Brain pericyte (primary cell): ENCODE results near the gene ADAMTS14.
"Not testable (repeated sequence)": the region's sequence is repeated elsewhere in the genome, so short reads cannot be mapped to it uniquely, and the experiment has no call there.

Source experiments
- DNase-seq: peaks from one replicate; pipeline ENCODE4 v3.0.0-alpha.2; 2012; ENCODE audit warnings: low read depth, low spot score

ADAMTS14 gene

DNA sequence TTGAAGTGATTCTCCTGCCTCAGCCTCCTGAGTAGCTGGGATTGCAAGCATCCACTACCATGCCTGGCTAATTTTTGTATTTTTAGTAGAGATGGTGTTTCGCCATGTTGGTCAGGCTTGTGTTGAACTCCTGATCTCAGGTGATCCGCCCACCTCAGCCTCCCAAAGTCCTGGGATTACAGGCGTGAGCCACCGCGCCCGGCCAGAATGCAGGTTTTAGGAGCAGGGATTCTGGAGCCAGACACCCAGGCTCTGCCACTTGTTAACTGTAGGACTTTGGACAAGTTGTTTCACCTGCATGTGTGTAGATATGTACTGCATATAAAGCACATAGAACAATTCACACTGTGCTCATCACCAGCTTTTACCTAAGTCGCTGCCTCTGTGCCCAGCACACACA, 98.2 kb downstream of the ADAMTS14 start:
- not testable (repeated sequence) for DNase-seq

DNA sequence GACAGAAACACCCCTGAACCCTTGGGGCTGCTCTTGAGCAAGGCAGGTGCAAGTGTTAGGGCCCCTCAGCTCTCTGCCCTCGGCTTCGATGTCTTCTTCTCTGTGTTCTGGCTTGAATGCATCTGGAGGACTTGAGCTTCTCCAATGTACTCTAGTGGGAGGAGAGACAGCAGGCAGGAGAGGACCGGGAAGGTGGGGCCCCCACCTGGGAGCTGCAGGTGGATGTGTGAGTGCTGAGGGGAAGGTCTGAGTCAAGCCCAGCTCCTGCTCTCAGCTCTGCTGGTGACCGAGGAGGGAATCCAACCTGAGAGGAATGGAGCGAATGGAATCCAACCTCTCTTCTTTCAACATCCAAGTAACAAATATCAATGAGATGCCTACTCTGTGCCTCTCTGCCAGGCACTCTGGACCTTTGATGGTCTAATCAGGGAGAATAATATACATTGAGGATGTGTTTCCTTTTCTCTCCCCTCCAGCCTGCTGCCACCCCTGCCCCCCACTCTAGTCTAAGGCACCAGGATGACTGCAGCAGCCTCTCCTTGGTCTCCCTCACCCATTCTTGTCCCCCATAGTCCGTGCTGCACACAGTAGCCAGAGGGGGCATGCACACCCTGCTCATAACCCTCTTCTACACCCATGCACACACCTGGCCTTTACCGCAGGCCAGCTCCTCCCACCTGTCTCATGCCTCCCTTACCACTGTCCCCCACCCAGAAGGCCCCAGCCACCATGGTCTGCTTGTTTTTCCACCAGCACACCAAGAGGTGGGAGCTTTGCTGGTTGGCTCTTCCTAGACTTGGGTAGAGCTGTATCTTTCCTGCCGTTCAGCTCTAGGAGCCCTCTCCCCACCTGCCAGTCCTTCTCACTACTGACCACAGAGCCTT, 99.2 kb downstream of the ADAMTS14 start:
- DNase-seq = no peak

DNA sequence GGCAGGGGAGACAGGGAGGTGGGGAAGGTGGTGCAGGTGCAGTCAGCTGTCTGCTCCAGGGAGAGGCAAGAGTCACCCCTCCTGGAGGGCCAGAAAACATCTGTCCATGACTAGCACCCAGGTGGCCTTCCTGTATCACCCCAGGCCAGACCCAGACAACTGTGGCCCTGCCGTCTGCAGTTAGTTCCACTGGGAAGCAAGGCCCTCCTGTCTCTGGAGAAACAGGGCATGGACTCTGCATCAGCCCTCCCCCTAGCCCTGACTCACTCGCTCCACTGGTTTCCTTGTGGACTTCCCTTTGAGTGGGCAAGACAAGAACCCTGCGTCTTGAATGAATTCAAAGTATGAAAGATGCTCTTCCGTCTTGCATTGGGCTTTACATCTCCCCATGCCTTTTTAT, 100.3 kb downstream of the ADAMTS14 start:
- no peak for DNase-seq

DNA sequence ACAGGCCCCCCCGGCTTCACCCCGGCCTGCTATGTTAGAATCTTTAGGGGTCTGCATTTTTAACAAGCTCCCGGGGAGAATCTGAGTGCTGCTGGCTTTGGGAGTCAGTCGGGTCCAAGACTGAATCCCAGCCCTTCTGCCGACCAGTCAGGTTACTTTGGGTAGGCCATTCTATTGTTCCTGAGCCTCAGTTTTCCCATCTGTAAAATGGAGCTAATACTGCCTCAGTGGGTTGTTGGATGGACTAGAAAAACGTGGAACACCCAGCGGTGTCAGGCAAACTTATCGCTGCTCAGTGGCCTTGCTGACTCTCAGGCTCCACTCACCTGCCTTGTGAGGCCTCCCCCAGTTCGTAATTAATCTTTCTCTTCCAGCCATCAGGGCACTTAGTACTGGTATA, 101.2 kb downstream of the ADAMTS14 start:
- no peak for DNase-seq

DNA sequence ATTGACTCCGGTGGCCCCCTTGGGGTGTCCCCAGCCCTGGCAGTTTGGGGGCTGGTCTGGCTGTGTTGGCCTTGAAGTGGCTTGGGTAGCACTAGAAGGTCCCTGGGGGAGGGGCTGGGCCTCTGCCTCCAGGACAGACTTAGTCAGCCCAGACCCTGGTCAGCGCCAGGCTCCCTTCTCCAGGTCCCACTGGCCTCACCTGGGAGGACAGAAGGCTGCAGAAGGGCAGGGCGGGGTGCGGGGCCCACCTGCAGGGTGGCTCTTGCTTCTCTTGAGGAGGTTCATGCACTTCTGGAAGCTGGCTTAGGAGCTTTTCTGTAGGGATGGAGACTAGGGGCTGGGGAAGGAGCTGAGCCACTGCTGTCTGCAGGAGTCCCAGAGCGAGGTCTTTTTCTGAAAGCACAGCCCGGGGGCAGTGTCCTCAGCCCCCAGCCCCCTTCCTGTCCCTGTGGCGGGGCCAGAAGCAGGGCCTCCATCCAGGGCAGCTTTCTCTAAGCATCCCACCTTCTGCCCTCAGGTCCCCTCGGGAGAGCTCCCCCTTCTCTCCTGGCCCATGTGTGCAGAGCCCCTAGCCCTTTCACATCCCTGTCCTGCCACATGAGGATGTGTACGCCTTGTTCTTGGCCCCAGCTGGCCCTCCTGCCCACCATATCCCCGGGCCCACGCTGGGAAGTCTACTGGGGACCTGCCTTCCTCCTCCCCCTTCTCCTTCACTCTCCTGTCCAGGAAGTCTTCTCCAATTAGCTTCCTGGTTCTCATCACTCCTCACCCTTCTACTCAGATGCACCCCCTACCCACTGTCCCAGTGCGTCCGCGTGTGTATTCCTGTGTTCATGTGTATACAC, 101.9 kb downstream of the ADAMTS14 start:
- DNase-seq = no peak

- no peak for DNase-seq
These were observed 102.7 kb downstream of the ADAMTS14 start for GRCh38 chr10:70774810-70775678.

- DNase-seq = no peak
These were observed 103.6 kb downstream of the ADAMTS14 start for GRCh38 chr10:70775679-70776454.

DNA sequence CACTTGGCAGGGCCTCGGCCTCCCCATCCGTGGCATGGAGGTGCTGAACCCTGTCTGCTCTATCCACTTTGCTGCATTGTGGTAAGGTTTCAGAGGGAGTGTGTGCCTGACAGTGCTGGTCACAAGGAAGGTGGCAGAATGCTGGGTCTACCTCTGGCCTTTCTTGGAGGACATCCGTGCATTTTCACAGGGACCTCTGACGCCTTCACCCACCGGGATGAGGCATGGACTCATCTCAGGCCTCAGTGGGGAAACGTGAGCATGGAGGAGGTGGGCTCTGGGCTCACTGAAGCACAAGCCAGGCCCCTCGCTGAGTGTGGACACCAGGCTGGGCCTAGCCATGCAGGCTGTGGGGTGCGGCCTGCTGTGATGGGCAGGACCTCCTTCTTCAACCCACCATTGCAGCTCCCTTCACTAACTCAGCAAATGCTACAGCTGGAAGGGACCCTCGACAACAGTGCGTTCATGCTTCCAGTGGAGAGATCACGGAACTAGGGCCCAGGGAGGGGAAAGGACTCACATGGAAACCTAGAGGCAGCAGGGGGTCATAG, 104.2 kb downstream of the ADAMTS14 start:
- DNase-seq = no peak

DNA sequence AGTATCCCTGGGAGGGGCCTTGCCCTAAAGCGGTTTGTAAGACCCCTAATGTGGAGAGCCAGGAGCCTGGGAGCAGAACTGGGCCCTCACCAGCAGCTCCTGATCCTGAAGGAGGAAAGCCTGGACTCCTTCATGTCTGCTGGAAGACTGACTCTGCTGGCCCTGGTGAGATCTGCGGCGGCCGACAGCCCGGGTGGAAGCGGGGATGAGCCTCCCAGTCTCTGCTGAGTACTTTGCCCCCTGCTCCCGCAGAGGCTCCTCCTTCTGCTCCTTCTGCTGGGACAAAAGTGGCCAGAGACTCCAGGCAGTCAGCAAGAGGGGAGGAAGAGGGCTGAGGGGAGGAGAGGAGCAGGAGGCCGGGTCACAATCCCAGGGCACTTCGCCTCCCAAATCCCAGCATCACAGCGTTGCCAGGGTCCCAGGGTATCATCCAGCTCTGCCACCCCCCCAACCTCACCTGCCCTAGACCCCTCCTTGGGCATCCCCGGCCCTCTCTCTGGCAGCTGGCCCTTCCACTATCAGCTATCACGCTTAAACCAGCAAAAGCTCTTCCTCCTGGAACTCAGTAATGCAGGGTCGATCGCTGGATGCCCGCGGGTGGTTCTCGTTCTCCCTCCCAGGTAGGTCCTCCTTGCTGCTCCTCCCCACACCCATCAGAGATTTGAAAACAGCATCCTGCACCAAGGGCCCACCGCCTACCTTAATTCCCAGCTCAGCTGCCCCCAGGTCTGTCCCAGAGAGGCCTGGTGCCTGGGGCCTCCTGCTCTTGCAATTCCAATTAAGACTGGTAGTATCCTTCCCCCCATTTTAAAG, 105.0 kb downstream of the ADAMTS14 start:
- DNase-seq = no peak

GRCh38 chr10:70778267-70778924, 106.1 kb downstream of the ADAMTS14 start:
- DNase-seq = no peak

DNA sequence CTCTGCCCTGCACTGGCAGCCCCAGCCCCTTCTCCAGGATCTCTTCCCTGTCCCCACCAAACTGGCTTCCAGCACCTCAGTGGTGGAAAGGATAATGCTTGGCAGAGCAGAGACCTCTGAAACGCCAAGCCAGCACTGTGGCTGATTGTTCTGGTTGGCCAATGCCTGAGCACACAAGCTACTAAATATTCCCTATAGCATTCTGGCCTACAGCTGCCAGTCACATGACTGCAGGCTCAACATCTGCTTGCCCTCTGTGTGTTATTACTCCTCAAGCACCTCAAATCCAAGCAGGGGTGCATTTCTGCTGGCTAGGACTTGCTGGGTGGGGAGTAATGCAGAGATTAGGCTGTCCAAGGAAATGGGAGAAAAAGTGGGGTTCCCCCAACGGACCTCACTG, 106.8 kb downstream of the ADAMTS14 start:
- DNase-seq = no peak

GRCh38 chr10:70779511-70780369, 107.4 kb downstream of the ADAMTS14 start:
- DNase-seq = no peak

GRCh38 chr10:70780370-70780760, 108.1 kb downstream of the ADAMTS14 start:
- DNase-seq = no peak

DNA sequence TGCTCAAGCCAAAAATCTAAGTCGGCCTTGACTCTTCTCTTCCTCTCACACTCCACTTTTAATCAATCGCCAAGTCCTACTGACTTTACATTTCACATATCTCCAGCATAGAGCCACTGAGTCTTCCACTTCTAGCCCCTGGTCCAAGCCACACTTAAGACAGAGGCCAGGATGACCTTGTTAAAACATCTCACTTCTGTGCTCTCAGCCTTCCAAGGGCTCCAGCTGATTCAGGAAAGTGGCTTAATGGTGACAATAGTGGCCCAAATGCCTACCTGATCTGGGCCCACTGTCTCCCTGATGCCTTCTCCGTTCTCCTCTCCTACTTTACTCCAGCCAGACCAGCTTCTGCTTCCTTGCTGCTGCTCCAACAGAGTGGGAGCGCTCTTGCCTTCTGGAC, 108.5 kb downstream of the ADAMTS14 start:
- no peak for DNase-seq

DNA sequence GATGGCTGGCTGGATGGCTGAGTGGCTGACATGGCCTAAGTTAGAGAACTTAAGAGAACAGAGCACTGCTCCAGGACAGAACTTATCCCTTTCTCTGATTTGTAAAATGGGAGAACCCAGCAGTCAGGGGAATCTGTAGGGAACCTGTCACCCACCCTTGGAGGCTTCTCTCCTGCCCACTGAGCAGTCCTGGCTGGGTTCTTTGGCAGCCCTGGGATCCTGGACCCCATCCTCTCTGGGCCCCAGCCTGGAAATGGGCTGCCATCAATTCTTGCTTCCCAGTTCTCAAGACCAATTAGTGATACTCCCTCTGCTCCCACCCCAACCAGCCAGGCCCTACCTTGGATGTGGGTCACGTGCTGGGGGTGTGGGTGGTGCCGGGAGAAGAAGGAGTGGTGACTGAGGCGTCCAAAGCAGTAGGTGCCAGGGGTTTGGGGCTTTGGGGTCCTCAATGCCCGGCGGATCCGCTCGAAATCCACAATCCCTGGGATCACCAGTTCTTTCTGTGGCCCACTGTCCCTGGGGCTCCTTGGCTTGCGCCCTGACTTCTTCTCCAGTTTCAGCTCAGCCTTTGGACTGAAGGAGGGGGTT, 109.2 kb downstream of the ADAMTS14 start:
- no peak for DNase-seq

DNA sequence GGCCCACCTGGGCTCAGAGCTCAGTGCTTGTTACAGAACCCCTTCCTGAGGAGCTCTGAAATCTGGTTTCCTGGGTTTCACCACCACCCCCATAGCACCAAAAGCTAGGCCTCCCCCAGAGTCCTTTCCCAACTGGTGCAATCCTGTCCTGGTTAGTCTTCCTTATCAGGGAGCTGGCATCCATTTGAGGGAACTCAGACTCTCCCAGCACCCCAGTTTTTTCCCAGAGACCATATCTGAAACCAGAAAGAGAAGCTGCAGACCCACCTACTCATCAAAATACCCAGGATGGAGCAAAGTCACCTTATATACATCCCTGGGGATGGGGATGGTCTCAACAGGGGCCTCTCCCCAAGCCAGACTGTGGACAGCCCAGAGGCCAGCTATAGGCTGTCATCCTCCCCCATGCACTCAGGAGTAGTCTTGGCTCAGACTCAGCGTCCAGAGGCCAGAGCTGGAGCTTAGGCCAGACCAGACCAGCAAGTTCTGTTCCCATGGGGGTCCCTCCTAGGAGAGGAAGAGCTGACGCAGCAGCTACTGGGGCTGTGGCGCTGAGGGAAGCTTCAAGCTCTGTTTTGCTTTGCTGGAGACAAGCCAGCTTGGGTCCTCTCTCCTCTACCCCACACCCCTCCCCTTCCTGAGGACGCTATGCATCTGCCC, 109.9 kb downstream of the ADAMTS14 start:
- no peak for DNase-seq
